HEK293 (cell line): ENCODE results near the gene TBX10.

Experiments
- CTCF ChIA-PET: fragments of 350-600 bp; formaldehyde crosslinking; extraction: SDS; loops from one replicate; lab custom pipeline; 2021; ENCODE audit warnings: antibody characterized with exemption; lab: Yijun Ruan, JAX
- POLR2A ChIA-PET: fragments of 300-600 bp; formaldehyde crosslinking; extraction: SDS; loops from one replicate; lab custom pipeline; 2020; ENCODE audit warnings: antibody characterized with exemption, inconsistent platforms; lab: Yijun Ruan, JAX
- H3K27ac ChIP-seq: fragments of 200-500 bp; sonication (Bioruptor generic); 2 replicates; pipeline ENCODE4 v1.5.1; 2014; ENCODE audit warnings: low read depth, low read length, control low read depth, inconsistent platforms; ENCODE audit errors: extremely low read depth
- H3K36me3 ChIP-seq, 2 experiments: fragments of 200-500 bp in 1 of 2; sonication (Bioruptor generic) in 1 of 2; 1 replicate in 1 of 2; 2 replicates in 1 of 2; pipeline ENCODE4 v1.5.1; 2014 to 2017; ENCODE audit warnings: inconsistent platforms in 2 of 2, low read length in 2 of 2; ENCODE audit not compliant: control insufficient read depth in 2 of 2, insufficient read depth in 1 of 2
- H3K4me1 ChIP-seq: fragments of 200-500 bp; sonication (Bioruptor generic); 2 replicates; pipeline ENCODE4 v1.5.1; 2014; ENCODE audit warnings: mild to moderate bottlenecking, low read length, inconsistent platforms; ENCODE audit not compliant: control insufficient read depth, insufficient read depth
- H3K4me3 ChIP-seq: 2 replicates; pipeline ENCODE4 v1.5.1; 2011; ENCODE audit warnings: low read depth, mild to moderate bottlenecking, control low read depth, low read length, moderate library complexity
- H3K9me3 ChIP-seq: fragments of 200-500 bp; sonication (Bioruptor generic); 2 replicates; pipeline ENCODE4 v1.5.1; 2014; ENCODE audit warnings: low read depth, low read length, inconsistent platforms; ENCODE audit not compliant: control insufficient read depth, insufficient read depth
- EGR2 ChIP-seq: fragments of 450-650 bp; formaldehyde crosslinking; IDR thresholded peaks from 2 replicates; pipeline ENCODE4 v1.5.1; 2016; ENCODE audit warnings: low read depth, missing biosample characterization, missing genetic modification characterization
- GLI2 ChIP-seq: fragments of 450-650 bp; formaldehyde crosslinking; IDR thresholded peaks from 2 replicates; pipeline ENCODE4; 2017; ENCODE audit warnings: missing biosample characterization, missing genetic modification characterization, low read depth, borderline replicate concordance
- REPIN1 ChIP-seq: fragments of 450-650 bp; formaldehyde crosslinking; IDR thresholded peaks from 2 replicates; pipeline ENCODE4 v1.5.1; 2017; ENCODE audit warnings: missing biosample characterization, missing genetic modification characterization, low read depth
- YY1 ChIP-seq: fragments of 450-650 bp; formaldehyde crosslinking; IDR thresholded peaks from 2 replicates; pipeline ENCODE4 v1.5.1; 2018; ENCODE audit warnings: missing biosample characterization, missing genetic modification characterization
- ZBTB6 ChIP-seq: fragments of 450-650 bp; formaldehyde crosslinking; IDR thresholded peaks from 2 replicates; pipeline ENCODE4 v1.5.1; 2017; ENCODE audit warnings: missing biosample characterization, missing genetic modification characterization
- ZFHX2 ChIP-seq: fragments of 450-650 bp; formaldehyde crosslinking; conservative IDR thresholded peaks from 2 replicates; pipeline ENCODE4 v1.5.1; 2016; ENCODE audit warnings: missing biosample characterization, missing genetic modification characterization
- ZNF157 ChIP-seq: fragments of 450-650 bp; formaldehyde crosslinking; IDR thresholded peaks from 2 replicates; pipeline ENCODE4 v1.5.1; 2016; ENCODE audit warnings: missing biosample characterization, missing genetic modification characterization
- ZNF184 ChIP-seq: fragments of 450-650 bp; IDR thresholded peaks from 2 replicates; pipeline ENCODE4 v1.5.1; 2018; ENCODE audit warnings: missing biosample characterization, mild to moderate bottlenecking, missing genetic modification characterization
- ZNF202 ChIP-seq: fragments of 450-650 bp; formaldehyde crosslinking; IDR thresholded peaks from 2 replicates; pipeline ENCODE4 v1.5.1; 2016; ENCODE audit warnings: missing biosample characterization, missing genetic modification characterization, borderline replicate concordance
- ZNF521 ChIP-seq: fragments of 450-650 bp; formaldehyde crosslinking; IDR thresholded peaks from 2 replicates; pipeline ENCODE4 v1.5.1; 2017; ENCODE audit warnings: missing biosample characterization, mild to moderate bottlenecking, missing genetic modification characterization
- ZNF677 ChIP-seq: fragments of 450-650 bp; IDR thresholded peaks from 2 replicates; pipeline ENCODE4 v1.5.0; 2018; ENCODE audit warnings: missing biosample characterization, mild to moderate bottlenecking, missing genetic modification characterization, moderate library complexity
- ZNF747 ChIP-seq: fragments of 450-650 bp; formaldehyde crosslinking; IDR thresholded peaks from 2 replicates; pipeline ENCODE4 v1.5.1; 2016; ENCODE audit warnings: missing biosample characterization, missing genetic modification characterization
- TF ChIP-seq, protein P1 (sequence below): fragments of 450-650 bp; formaldehyde crosslinking; IDR thresholded peaks from 2 replicates; pipeline ENCODE4 v1.5.1; 2016; ENCODE audit warnings: missing biosample characterization, missing genetic modification characterization
- TF ChIP-seq, protein P2 (sequence below): fragments of 450-650 bp; formaldehyde crosslinking; IDR thresholded peaks from 2 replicates; pipeline ENCODE4 v1.5.1; 2016; ENCODE audit warnings: missing biosample characterization, missing genetic modification characterization

TBX10 gene

DNA sequence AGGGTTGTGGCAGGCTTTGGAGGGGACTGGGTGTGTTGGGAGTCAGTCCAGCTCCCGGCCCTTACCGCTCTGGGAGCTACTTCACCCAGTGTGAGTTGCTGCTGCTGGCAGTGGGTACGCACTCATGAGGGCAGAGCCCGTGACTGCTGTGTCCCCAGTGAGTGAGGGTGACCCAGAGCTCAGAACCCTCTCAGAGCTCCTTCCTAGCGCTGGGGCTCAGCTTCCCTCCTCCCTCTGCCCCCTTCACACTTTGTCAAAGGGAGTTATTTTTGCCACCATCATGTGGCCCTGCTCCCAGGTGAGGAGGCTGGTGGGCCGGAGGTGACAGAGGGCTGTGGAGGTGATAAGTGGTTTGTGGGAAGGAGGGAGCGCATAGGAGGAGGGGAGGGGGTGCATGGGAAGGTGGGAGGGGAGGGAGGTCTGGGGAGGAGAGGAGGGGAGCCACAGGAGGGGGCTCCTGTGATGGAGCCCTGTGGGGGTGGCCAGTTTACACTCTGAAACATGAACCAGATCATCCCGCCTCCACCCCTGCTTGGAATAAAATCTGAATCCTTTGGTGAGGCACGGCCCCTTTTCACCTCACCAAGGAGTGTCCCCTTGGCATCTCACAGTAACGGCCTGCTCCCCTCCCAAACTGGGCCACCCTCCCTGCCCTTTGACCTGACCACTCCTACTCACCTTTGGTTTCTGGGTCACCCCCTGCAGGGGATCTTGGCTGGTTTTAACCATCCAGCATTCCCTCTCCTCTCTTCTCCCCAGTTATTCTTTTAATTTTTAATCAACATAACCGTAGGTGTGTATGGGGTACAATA, 22.9 kb downstream of the TBX10 start:
- peaks cover 0 to 19% of the 10 kb centered on the region in 2 experiments; a peak in 1 of 3 replicates for H3K36me3 ChIP-seq
- H3K4me3 ChIP-seq, result no peak overlapping the region
- no peak overlapping the region for H3K27ac ChIP-seq
- H3K4me1 ChIP-seq, result no peaks in the 10 kb centered on the region
- POLR2A ChIA-PET, result interaction anchor here (0.6 to 1.1 kb wide), 2 partner anchors 13 to 17 kb away, joined by 3 to 5 read pairs; partner anchors contain the start of gene NUDT8
- H3K9me3 ChIP-seq, result no peaks in the 10 kb centered on the region
- CTCF ChIA-PET, result interaction anchor here (0.6 to 5.7 kb wide), 6 partner anchors 11 to 225 kb away, joined by 3 to 53 read pairs (median 5); partner anchors contain the start of genes GSTP1, NUDT8 and RAD9A
- TF ChIP-seq EGR2 (tag by site-specific recombination) (peak; percentile 78), ZFHX2 (tag by site-specific recombination) (peak; percentile 75), GLI2 (no peak), ZNF521 (tag by site-specific recombination) (no peak), ZNF157 (tag by site-specific recombination) (no peak), YY1 (tag by site-specific recombination) (no peak), ZNF747 (tag by site-specific recombination) (no peak)

- CTCF ChIA-PET, result interaction anchor here (0.6 to 5.7 kb wide), 4 partner anchors 12 to 224 kb away, joined by 4 to 53 read pairs (median 11); partner anchors contain the start of genes NUDT8 and RAD9A
- Histone ChIP-seq H3K4me3 (no peak overlapping the region), H3K4me1 (no peaks in the 10 kb centered on the region), H3K9me3 (no peaks in the 10 kb centered on the region), H3K27ac (no peak overlapping the region), H3K36me3 (peaks cover 0 to 27% of the 10 kb centered on the region in 2 experiments; a peak in 1 of 3 replicates)
- POLR2A ChIA-PET, result no interaction called here
- TF ChIP-seq ZBTB6, result no peak
- TF ChIP-seq REPIN1 (tag by site-specific recombination), result no peak
- TF ChIP-seq, protein P1, sequence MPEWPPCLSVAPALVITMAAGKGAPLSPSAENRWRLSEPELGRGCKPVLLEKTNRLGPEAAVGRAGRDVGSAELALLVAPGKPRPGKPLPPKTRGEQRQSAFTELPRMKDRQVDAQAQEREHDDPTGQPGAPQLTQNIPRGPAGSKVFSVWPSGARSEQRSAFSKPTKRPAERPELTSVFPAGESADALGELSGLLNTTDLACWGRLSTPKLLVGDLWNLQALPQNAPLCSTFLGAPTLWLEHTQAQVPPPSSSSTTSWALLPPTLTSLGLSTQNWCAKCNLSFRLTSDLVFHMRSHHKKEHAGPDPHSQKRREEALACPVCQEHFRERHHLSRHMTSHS (tag by site-specific recombination), result no peak
- no peak for TF ChIP-seq ZNF677 (tag by site-specific recombination)
- TF ChIP-seq ZNF184, result no peak
- TF ChIP-seq, protein P2, sequence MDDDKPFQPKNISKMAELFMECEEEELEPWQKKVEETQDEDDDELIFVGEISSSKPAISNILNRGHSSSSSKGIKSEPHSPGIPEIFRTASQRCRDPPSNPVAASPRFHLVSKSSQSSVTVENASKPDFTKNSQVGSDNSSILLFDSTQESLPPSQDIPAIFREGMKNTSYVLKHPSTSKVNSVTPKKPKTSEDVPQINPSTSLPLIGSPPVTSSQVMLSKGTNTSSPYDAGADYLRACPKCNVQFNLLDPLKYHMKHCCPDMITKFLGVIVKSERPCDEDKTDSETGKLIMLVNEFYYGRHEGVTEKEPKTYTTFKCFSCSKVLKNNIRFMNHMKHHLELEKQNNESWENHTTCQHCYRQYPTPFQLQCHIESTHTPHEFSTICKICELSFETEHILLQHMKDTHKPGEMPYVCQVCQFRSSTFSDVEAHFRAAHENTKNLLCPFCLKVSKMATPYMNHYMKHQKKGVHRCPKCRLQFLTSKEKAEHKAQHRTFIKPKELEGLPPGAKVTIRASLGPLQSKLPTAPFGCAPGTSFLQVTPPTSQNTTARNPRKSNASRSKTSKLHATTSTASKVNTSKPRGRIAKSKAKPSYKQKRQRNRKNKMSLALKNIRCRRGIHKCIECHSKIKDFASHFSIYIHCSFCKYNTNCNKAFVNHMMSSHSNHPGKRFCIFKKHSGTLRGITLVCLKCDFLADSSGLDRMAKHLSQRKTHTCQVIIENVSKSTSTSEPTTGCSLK, result no peak
- no peak for TF ChIP-seq ZNF157 (tag by site-specific recombination)
- TF ChIP-seq ZNF202 (tag by site-specific recombination), result no peak
These were observed 23.7 kb downstream of the TBX10 start for GRCh38 chr11:67615728-67616430.
